ENCODE data around the gene GRXCR2. TPM values are rescaled to one million over a fixed set of nuclear protein-coding genes. Genes with fewer than 3 reads are reported as not detected.

Gene GRXCR2
- total RNA-seq, 4 donors from 2014 or later: not detected

- no peak overlapping the region for H3K27ac ChIP-seq
- H3K4me1 ChIP-seq: peaks cover 0 to 5% (median 0%) of the 10 kb centered on the region in 4 donors
- peak in 2 of 3 donors; percentile 52 to 55 for DNase-seq
- H3K27me3 ChIP-seq: no peaks in the 10 kb centered on the region
- no peak for TF ChIP-seq POLR2A (IDR thresholded peaks at IDR 0.05)
- TF ChIP-seq, protein P1, sequence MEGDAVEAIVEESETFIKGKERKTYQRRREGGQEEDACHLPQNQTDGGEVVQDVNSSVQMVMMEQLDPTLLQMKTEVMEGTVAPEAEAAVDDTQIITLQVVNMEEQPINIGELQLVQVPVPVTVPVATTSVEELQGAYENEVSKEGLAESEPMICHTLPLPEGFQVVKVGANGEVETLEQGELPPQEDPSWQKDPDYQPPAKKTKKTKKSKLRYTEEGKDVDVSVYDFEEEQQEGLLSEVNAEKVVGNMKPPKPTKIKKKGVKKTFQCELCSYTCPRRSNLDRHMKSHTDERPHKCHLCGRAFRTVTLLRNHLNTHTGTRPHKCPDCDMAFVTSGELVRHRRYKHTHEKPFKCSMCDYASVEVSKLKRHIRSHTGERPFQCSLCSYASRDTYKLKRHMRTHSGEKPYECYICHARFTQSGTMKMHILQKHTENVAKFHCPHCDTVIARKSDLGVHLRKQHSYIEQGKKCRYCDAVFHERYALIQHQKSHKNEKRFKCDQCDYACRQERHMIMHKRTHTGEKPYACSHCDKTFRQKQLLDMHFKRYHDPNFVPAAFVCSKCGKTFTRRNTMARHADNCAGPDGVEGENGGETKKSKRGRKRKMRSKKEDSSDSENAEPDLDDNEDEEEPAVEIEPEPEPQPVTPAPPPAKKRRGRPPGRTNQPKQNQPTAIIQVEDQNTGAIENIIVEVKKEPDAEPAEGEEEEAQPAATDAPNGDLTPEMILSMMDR (IDR thresholded peaks at IDR 0.05): no peak
- H3K4me3 ChIP-seq: no peak overlapping the region
- H3K9me3 ChIP-seq: no peaks in the 10 kb centered on the region
- H3K36me3 ChIP-seq: no peaks in the 10 kb centered on the region
Observed at GRCh38 chr5:145912019-145912418, 39.2 kb upstream of the GRXCR2 start.

- Histone ChIP-seq H3K27me3 (no peaks in the 10 kb centered on the region), H3K4me3 (no peak overlapping the region), H3K9me3 (no peaks in the 10 kb centered on the region), H3K36me3 (no peaks in the 10 kb centered on the region), H3K4me1 (peaks cover 0 to 5% (median 0%) of the 10 kb centered on the region in 4 donors), H3K27ac (no peak overlapping the region)
- no peak for DNase-seq
- TF ChIP-seq, protein P1 (IDR thresholded peaks at IDR 0.05): no peak
- TF ChIP-seq POLR2A (IDR thresholded peaks at IDR 0.05): no peak
Observed at GRCh38 chr5:145911164-145911563, 38.4 kb upstream of the GRXCR2 start.

DNA sequence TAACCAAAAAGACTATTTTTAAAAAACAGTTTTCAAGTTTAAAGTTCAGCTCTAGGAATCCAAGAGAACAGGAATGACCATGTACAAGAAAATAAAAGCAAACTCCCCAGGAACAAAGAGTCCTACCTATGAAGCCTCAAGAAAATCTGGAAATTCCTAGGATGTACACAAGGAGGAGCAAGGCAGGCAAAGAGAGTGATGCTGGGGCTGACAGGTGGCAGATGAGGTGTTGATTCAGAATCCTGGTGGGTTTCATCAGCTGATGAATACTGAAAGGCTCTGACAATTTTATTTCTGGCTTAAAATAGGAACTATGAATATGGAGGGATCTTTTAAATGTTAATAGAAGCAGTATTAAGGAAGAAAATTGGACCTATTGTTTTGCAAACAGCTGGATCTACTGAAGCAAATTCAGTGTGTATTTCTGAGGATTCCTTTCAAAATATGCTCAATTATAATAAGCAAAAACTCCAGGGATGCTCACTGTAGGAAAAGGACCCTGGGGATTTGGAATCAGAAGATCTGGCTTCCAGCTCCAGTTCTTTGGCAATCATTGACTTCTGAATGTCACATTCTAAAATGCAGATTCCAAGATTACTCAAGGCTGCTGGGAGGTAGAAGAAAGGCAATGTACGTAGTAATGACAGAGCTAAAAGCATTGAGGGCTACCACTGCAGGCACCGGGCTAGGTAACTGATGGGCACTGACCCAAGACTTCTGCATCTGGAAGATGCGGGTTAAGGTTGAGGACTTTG lies 35.6 kb upstream of the GRXCR2 start:
- Histone ChIP-seq H3K27ac (no peak overlapping the region), H3K36me3 (no peaks in the 10 kb centered on the region), H3K4me1 (peaks cover 0 to 5% (median 0%) of the 10 kb centered on the region in 4 donors), H3K4me3 (no peak overlapping the region), H3K9me3 (no peaks in the 10 kb centered on the region), H3K27me3 (no peaks in the 10 kb centered on the region)
- TF ChIP-seq, protein P1 (IDR thresholded peaks at IDR 0.05): peak in 3 of 6 experiments; percentile 45 to 54 (median 48)
- no peak for TF ChIP-seq POLR2A (IDR thresholded peaks at IDR 0.05)
- DNase-seq: no peak

GRCh38 chr5:145906401-145906800 lies 33.6 kb upstream of the GRXCR2 start:
- no peaks in the 10 kb centered on the region for H3K9me3 ChIP-seq
- no peak for TF ChIP-seq POLR2A (IDR thresholded peaks at IDR 0.05)
- TF ChIP-seq, protein P1 (IDR thresholded peaks at IDR 0.05): no peak
- DNase-seq: no peak
- no peaks in the 10 kb centered on the region for H3K27me3 ChIP-seq
- H3K36me3 ChIP-seq: no peaks in the 10 kb centered on the region
- H3K4me1 ChIP-seq: no peaks in the 10 kb centered on the region
- no peak overlapping the region for H3K27ac ChIP-seq
- no peak overlapping the region for H3K4me3 ChIP-seq

GRCh38 chr5:145904743-145905142 lies 31.9 kb upstream of the GRXCR2 start:
- Histone ChIP-seq H3K27ac (no peak overlapping the region), H3K4me1 (no peaks in the 10 kb centered on the region), H3K36me3 (no peaks in the 10 kb centered on the region), H3K27me3 (no peaks in the 10 kb centered on the region), H3K4me3 (no peak overlapping the region), H3K9me3 (peaks cover 0 to 3% (median 0%) of the 10 kb centered on the region in 4 donors)
- TF ChIP-seq, protein P1 (IDR thresholded peaks at IDR 0.05): no peak
- TF ChIP-seq POLR2A (IDR thresholded peaks at IDR 0.05): no peak
- DNase-seq: no peak
